Right ventricle myocardium superior (tissue), 1 donor: Measurements from ENCODE around the gene DNAH14. TPM values are rescaled to one million over a fixed set of nuclear protein-coding genes. Genes with fewer than 3 reads are reported as not detected.
"Not testable (repeated sequence)": the region's sequence is repeated elsewhere in the genome, so short reads cannot be mapped to it uniquely, and the experiment has no call there.

ENCODE experiments used
- ATAC-seq: fragments of 200-7000 bp; cut with Tn5 transposase; one replicate; pipeline ENCODE4 v1.9.1; 2020; ENCODE audit warnings: mild to moderate bottlenecking; ENCODE audit not compliant: poor library complexity
- DNase-seq: peaks from one replicate; pipeline ENCODE4 v3.0.0-alpha.2; 2020
- intact Hi-C: fragments of 100-400 bp; cut with DNase I; formaldehyde crosslinking; loops from one replicate; pipeline ENCODE4 v1.11.2; 2022
- total RNA-seq: library from RNA; stranded (reverse); fragmentation: NEBNext Ultra II Directional; extraction: Animal tissue kit (Norgen Biotek cat#: 25700); gene quantifications from one replicate; pipeline ENCODE4 v1.2.1, GENCODE V29; 2021
- donor health status: DM: no; HTN: yes; CAD: no; lungs with severe emphysema.

The DNAH14 gene
- total RNA-seq, 1 donor from 2014 or later, result 5.6 TPM

- ATAC-seq (no peak), DNase-seq (no peak)
- intact Hi-C loops, result no loop called here
These were observed 425.4 kb downstream of the DNAH14 start for GRCh38 chr1:225354906-225355305.

- intact Hi-C loops, result no loop called here
- no peak for DNase-seq
- no peak for ATAC-seq
These were observed 426.4 kb downstream of the DNAH14 start for GRCh38 chr1:225355863-225356262.

DNA sequence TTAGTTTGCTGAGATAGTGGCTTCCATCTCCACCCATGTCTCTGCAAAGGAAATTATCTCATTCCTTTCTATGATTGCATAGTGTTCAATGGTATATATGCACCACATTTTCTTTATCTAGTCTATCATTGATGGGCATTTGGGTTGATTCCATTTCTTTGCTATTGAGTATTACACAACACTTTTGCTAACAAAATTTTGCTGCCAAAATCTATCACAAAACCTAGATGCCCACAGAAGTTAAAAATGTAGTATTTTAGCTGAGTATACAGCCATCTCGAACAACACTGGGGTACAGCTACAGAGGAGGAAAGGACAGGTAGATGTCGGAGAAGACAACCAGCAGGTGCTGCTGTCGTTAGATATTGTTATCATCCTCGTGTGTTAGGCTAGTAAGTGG, 430.6 kb downstream of the DNAH14 start:
- intact Hi-C loops, result no loop called here
- ATAC-seq (no peak), DNase-seq (no peak)

GRCh38 chr1:225361176-225361575, 431.7 kb downstream of the DNAH14 start:
- intact Hi-C loops, result no loop called here

GRCh38 chr1:225362805-225363204, 433.3 kb downstream of the DNAH14 start:
- no peak for ATAC-seq
- intact Hi-C loops, result no loop called here
- no peak for DNase-seq

More at GRCh38 chr1:225361176-225361575, 431.7 kb downstream of the DNAH14 start:
- DNase-seq (no peak), ATAC-seq (no peak)

DNA sequence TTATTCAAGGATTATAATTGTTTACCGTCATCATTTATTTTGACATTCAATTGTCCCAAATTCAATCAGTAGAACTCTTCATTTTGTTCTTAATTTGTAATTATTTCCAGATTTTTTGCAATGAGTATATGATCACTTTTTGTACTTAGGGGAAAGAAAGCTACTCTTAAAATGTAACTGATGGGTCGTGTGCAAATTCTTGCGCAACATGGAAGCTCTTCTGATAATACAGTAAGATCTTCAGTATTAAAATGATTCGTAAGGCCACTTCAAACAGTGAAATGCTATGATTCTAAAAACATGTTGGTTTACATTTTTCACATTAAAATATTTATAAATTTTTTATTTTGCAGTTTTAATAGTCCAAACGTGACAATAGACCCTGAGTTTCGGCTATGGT, 435.0 kb downstream of the DNAH14 start:
- ATAC-seq, result no peak
- intact Hi-C loops, result no loop called here
- no peak for DNase-seq

- no peak for DNase-seq
- intact Hi-C loops, result no loop called here
- no peak for ATAC-seq
These were observed 436.5 kb downstream of the DNAH14 start for GRCh38 chr1:225366018-225366417.

- intact Hi-C loops, result no loop called here
- ATAC-seq, result no peak
- no peak for DNase-seq
These were observed 437.1 kb downstream of the DNAH14 start for GRCh38 chr1:225366552-225366951.

GRCh38 chr1:225368036-225368552, 438.6 kb downstream of the DNAH14 start:
- intact Hi-C loops, result no loop called here
- ATAC-seq, result no peak
- DNase-seq, result no peak

- intact Hi-C loops, result no loop called here
- DNase-seq (no peak), ATAC-seq (no peak)
These were observed 442.0 kb downstream of the DNAH14 start for GRCh38 chr1:225371366-225372010.

- intact Hi-C loops, result no loop called here
- no peak for DNase-seq
These were observed 443.7 kb downstream of the DNAH14 start for GRCh38 chr1:225373155-225373554.

DNA sequence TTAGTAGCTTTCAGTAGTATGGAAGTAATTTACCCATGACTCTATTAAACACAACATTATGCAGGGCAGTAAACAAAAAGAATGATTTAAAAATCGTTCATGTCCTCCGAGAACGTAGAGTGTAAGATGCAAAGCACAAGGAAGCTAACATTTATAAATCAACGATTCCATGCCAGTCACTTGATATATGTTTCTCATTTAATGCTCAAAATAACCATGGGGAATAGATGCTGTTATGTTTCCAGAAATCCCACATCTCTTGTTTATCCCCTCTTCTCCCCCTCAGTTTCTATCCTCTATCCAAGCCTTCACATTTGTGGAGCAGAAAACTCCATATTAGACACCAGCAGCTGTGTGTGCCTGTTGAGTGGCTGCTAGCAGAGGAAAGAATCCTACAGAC, 445.5 kb downstream of the DNAH14 start:
- intact Hi-C loops, result no loop called here
- ATAC-seq (no peak), DNase-seq (no peak)

More at GRCh38 chr1:225373155-225373554, 443.7 kb downstream of the DNAH14 start:
- ATAC-seq, result no peak

GRCh38 chr1:225378880-225379279, 449.4 kb downstream of the DNAH14 start:
- peak; percentile 91 for ATAC-seq
- peak; percentile 56 for DNase-seq
- intact Hi-C loops, result no loop called here

DNA sequence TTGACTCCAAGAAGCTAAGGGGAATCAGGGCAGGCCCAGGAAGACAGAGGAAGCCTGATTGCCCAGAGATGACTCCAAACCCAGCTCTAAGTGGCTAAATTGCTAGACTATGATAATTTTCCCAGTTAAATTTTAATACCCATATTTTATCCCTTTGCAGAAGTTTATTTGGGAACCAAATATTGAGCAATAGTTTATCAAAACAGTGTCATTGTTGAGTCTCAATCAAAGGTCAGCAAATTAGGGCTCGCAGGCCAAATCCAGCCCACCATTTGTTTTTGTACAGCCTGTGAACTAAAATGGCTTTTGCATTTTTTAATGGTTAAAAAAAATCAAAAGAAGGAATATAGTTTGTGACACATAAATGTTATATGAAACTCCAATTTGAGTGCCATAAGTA, 451.2 kb downstream of the DNAH14 start:
- intact Hi-C loops, result no loop called here
- no peak for ATAC-seq
- DNase-seq, result no peak

- DNase-seq, ATAC-seq, intact Hi-C loops: not testable (repeated sequence)
These were observed 457.4 kb downstream of the DNAH14 start for GRCh38 chr1:225386860-225387259.

- DNase-seq (no peak), ATAC-seq (no peak)
- intact Hi-C loops, result no loop called here
These were observed 458.9 kb downstream of the DNAH14 start for GRCh38 chr1:225388372-225388771.

DNA sequence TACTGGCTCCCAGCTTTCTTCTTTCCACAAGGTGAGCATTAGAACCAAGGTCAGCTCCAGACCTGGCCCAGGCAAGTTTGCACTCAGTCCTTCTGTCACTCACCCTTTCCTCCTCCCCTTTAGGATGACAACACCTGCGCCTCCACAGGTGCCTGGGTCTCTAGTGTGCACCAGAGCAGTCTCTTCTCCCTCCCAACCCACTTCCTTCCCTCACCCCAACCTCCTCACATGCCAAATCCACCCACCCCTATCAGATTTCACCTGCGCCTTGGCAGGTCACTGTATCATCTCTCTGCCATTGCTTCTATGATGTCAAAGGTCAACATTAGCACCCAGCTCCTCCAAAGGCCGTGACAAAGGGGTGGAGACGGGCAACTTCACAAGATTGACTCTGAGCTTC, 460.4 kb downstream of the DNAH14 start:
- intact Hi-C loops, result no loop called here
- no peak for DNase-seq
- no peak for ATAC-seq

DNA sequence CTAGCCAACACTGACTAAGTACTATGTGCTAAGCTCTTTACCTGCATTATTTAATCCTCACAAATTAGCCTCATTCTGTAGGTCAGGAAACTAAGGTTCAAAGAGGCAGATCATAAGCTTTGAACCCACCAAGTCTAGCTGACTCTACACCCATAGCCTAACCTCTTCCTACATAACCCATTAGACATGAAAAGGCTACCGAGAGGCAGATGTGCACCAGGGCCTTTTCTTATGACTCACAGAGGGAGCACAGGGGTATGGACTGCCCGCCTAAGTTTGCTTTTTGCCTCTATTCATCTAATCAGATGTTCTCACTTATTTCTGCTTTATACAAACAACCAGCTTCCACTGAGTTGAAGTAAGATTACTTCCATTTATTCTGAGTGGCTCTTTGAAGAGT, 466.9 kb downstream of the DNAH14 start:
- no peak for DNase-seq
- ATAC-seq, result no peak
- intact Hi-C loops, result no loop called here

GRCh38 chr1:225400968-225401367, 471.5 kb downstream of the DNAH14 start:
- no peak for ATAC-seq
- intact Hi-C loops, result no loop called here
- no peak for DNase-seq

- ATAC-seq (no peak), DNase-seq (no peak)
- intact Hi-C loops, result no loop called here
These were observed 477.7 kb downstream of the DNAH14 start for GRCh38 chr1:225406976-225407725.
